Heart left ventricle (tissue), 16 donors: Measurements from ENCODE around the gene ERCC6L. TPM values are rescaled to one million over a fixed set of nuclear protein-coding genes. Genes with fewer than 3 reads are reported as not detected.

Source experiments
- ATAC-seq, 4 donors: fragments of 200-7000 bp; cut with Tn5 transposase; one replicate each; pipeline ENCODE4 v1.9.1; 2020 to 2022; ENCODE audit warnings: moderate library complexity in 4 of 4, mild to moderate bottlenecking in 3 of 4, moderate number of reproducible peaks in 1 of 4
- DNase-seq, 5 donors: peaks; one replicate each; pipeline ENCODE4 v3.0.0-alpha.2; 2020
- H3K27ac ChIP-seq, 12 donors: fragments of 200-600 bp; sonication (generic) in 4 of 12; one replicate each; pipeline versions ENCODE4 v1.5.0 to v1.8.0; 2016 to 2022; ENCODE audit warnings: mild to moderate bottlenecking in 2 of 12
- H3K27me3 ChIP-seq, 9 donors: fragments of 200-600 bp; sonication (generic) in 2 of 9; one replicate each; pipeline versions ENCODE4 v1.5.1 to v1.8.0; 2016 to 2022; ENCODE audit warnings: mild to moderate bottlenecking in 3 of 9
- H3K36me3 ChIP-seq, 9 donors: fragments of 200-600 bp; sonication (generic) in 2 of 9; one replicate each; pipeline versions ENCODE4 v1.5.0 to v1.8.0; 2018 to 2022; ENCODE audit warnings: mild to moderate bottlenecking in 2 of 9
- H3K4me1 ChIP-seq, 12 donors: fragments of 200-600 bp; sonication (generic) in 4 of 12; one replicate each; pipeline versions ENCODE4 v1.5.0 to v1.8.0; 2016 to 2022; ENCODE audit warnings: mild to moderate bottlenecking in 3 of 12
- H3K4me3 ChIP-seq, 12 donors: fragments of 200-600 bp; sonication (generic) in 4 of 12; one replicate each; pipeline versions ENCODE4 v1.5.0 to v1.8.0; 2017 to 2022; ENCODE audit warnings: mild to moderate bottlenecking in 9 of 12, moderate library complexity in 4 of 12
- H3K9me3 ChIP-seq, 12 donors: fragments of 200-600 bp; sonication (generic) in 4 of 12; one replicate each; pipeline versions ENCODE4 v1.5.0 to v1.8.0; 2016 to 2022; ENCODE audit warnings: mild to moderate bottlenecking in 1 of 12
- POLR2A ChIP-seq, 2 donors: fragments of 450-650 bp; IDR thresholded peaks; one replicate each; pipeline ENCODE4 v1.6.1; 2017; ENCODE audit warnings: antibody characterized with exemption in 2 of 2, mild to moderate bottlenecking in 2 of 2, moderate library complexity in 2 of 2
- WGBS, 4 donors: extraction: QIAGEN DNeasy Blood & Tissue Kit in 2 of 4; methylation state at CpG; one replicate each; pipeline versions ENCODE4 v1.1.5 to v1.1.7; 2013 to 2018; 5-methylcytosine and 5-hydroxymethylcytosine counted together
- intact Hi-C, 10 donors: fragments of 100-400 bp; cut with DNase I; formaldehyde crosslinking; loops; one replicate each; pipeline versions ENCODE4 v1.11.1 to v1.14.2; 2022
- polyA plus RNA-seq, 2 donors: library from polyadenylated mRNA; stranded (reverse); fragments of 200-250 nt; gene quantifications; one replicate each; pipeline ENCODE4 v1.2.3, GENCODE V29; 2013
- total RNA-seq, 9 donors: library from RNA; depleted of rRNA in 2 of 9; stranded (reverse); fragments of >200 nt in 2 of 9; fragmentation: NEBNext Ultra II Directional in 3 of 9; extraction: Animal tissue kit (Norgen Biotek cat#: 25700) in 3 of 9; gene quantifications; one replicate each; pipeline versions ENCODE4 v1.1.0 to v1.2.4, GENCODE V29; 2016 to 2023
- TF ChIP-seq, protein P1 (sequence below), 12 donors: fragments of 200-600 bp; sonication (generic) in 4 of 12; IDR thresholded peaks; one replicate each; pipeline versions ENCODE4 v1.5.0 to v1.8.0; 2018 to 2022; ENCODE audit warnings: antibody characterized with exemption in 12 of 12, mild to moderate bottlenecking in 5 of 12
- donor health status: ischemic (EF 13 %, LVEDD 7.1; RV severe dilation, severe dysfunction).
- donor health status: healthy with polysubstance abuse.
- donor health status: DM: no; HTN: yes; CAD: no.
- donor health status: DM: no; HTN: no; CAD: no.
- donor health status: ischemic (EF 25% LVEDD 6.9; RV normal size, moderate dysfunction).
- donor health status: ischemic (EF 25% LVEDD 5.7; RV mildly dilated, moderate dysfunction).
- donor health status: healthy.
- donor health status: DM: yes; HTN: yes; CAD: no.
- donor health status: ischemic (EF 35%, LVEDD 5.7; RV mildly dilated, moderate dysfunction).
- donor health status: nonischemic (EF 11% LVEDD 7.7; RV severe dilation, severe dysfunction).
- donor health status: DM: yes; HTN: yes; CAD: no.
- donor health status: PGD.
- donor health status: ischemic (EF 29% LVEDD 5.4; RV normal size, mild dysfunction).
- donor health status: nonischemic (EF 23%, LVEDD 6.1; RV moderate dilation, normal function).

ERCC6L gene
- total and polyA plus RNA-seq, 11 donors, result 0.01 to 0.45 (median 0.13) TPM; not detected in 7

DNA sequence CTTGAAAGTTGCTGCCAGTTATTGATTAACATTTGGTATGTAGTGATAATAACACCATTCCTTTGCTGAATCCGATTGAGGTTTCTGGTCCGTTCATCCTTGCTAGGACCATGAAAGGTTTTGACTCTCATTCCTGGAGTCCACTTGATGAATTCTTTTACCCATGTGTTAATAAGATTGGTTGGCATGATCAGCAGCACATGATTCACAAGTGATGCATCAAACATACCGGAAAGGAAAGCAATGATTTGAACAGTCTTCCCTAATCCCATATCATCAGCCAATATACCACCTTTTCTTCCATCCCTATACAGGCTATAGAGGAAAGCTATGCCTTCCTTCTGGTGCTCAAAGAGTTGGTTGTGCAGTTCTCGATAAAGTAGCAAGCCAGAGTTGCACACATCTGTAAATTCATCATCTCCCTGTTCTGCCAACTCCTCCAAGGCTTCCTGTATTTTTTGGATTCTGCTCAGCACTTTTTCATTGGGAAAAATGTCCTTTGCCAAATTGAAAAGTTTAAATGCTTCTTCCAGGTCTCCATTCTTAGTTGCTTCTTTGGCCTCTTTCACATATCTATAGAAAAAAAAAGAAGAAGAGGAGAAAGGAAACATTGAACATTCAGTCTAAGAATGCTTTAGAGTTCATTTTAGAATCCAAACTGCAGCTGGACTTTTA lies 30.6 kb downstream of the ERCC6L start:
- Histone ChIP-seq H3K9me3 (no peaks in the 10 kb centered on the region), H3K4me3 (no peak overlapping the region), H3K27ac (no peak overlapping the region), H3K4me1 (no peaks in the 10 kb centered on the region), H3K27me3 (peaks cover 0 to 4% (median 0%) of the 10 kb centered on the region in 9 donors), H3K36me3 (peaks cover 0 to 33% (median 4%) of the 10 kb centered on the region in 9 donors)
- WGBS, 4 donors, result 83 to 88% (median 84%) methylated on average over 4 of the region's 4 CpGs
- intact Hi-C loops, result no loop called here
- no peak for TF ChIP-seq POLR2A (IDR thresholded peaks at IDR 0.05)
- TF ChIP-seq, protein P1, sequence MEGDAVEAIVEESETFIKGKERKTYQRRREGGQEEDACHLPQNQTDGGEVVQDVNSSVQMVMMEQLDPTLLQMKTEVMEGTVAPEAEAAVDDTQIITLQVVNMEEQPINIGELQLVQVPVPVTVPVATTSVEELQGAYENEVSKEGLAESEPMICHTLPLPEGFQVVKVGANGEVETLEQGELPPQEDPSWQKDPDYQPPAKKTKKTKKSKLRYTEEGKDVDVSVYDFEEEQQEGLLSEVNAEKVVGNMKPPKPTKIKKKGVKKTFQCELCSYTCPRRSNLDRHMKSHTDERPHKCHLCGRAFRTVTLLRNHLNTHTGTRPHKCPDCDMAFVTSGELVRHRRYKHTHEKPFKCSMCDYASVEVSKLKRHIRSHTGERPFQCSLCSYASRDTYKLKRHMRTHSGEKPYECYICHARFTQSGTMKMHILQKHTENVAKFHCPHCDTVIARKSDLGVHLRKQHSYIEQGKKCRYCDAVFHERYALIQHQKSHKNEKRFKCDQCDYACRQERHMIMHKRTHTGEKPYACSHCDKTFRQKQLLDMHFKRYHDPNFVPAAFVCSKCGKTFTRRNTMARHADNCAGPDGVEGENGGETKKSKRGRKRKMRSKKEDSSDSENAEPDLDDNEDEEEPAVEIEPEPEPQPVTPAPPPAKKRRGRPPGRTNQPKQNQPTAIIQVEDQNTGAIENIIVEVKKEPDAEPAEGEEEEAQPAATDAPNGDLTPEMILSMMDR (IDR thresholded peaks at IDR 0.05), result no peak
- no peak for DNase-seq
- no peak for ATAC-seq

DNA sequence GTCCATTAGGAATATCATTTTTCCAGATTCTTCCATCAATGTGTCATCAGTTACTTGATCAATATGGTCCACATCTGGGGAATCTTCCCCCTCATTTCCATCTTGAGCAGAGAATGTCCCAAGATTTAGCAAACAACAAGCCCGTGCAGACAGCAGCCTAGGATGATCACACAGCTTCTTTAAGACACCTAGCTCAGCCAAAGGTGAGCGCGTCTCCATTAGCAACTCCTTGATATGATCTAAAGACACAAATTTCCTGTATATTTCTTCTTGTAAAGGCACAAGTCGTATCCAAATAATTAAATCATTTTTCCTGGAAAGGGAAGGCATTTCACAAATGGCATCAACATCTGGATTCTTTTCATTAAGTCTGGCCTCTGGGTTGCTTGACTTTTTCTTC lies 31.5 kb downstream of the ERCC6L start:
- TF ChIP-seq, protein P1 (IDR thresholded peaks at IDR 0.05), result no peak
- TF ChIP-seq POLR2A (IDR thresholded peaks at IDR 0.05), result no peak
- ATAC-seq (no peak), DNase-seq (no peak)
- Histone ChIP-seq H3K36me3 (peaks cover 0 to 39% (median 4%) of the 10 kb centered on the region in 9 donors), H3K4me3 (no peak overlapping the region), H3K27me3 (peaks cover 0 to 4% (median 0%) of the 10 kb centered on the region in 9 donors), H3K4me1 (no peaks in the 10 kb centered on the region), H3K9me3 (no peaks in the 10 kb centered on the region), H3K27ac (no peak overlapping the region)
- 78 to 90% (median 87%) methylated on average over 4 of the region's 4 CpGs for WGBS, 4 donors
- intact Hi-C loops, result no loop called here

DNA sequence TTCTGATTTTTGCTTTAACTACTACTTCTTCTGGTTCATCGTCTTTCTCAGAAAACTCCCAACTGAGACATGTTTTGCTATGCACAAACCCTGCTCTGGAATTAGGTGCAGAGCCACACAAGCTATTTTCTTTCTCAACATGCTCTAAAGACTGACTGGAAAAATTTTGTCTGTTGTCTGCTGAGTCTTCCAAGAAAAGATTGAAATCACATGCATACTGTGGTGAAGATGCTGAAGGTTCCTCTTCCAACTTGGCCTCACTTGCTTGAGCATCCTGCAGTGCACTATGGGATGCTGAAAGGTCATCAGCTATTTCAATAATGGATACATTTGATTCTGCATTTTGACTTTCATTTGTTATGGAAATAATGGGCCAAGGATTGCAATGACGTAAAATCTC lies 33.1 kb downstream of the ERCC6L start:
- no peak for TF ChIP-seq POLR2A (IDR thresholded peaks at IDR 0.05)
- TF ChIP-seq, protein P1 (IDR thresholded peaks at IDR 0.05), result no peak
- H3K4me3 ChIP-seq, result no peak overlapping the region
- H3K36me3 ChIP-seq, result peaks cover 0 to 39% (median 4%) of the 10 kb centered on the region in 9 donors
- no peak for ATAC-seq
- intact Hi-C loops, result no loop called here
- H3K27me3 ChIP-seq, result peaks cover 0 to 4% (median 0%) of the 10 kb centered on the region in 9 donors
- no peak for DNase-seq
- 75 to 98% (median 90%) methylated on average over 2 of the region's 2 CpGs for WGBS, 4 donors
- no peaks in the 10 kb centered on the region for H3K9me3 ChIP-seq
- H3K4me1 ChIP-seq, result no peaks in the 10 kb centered on the region
- H3K27ac ChIP-seq, result no peak overlapping the region

GRCh38 chrX:72203421-72203820 lies 35.4 kb downstream of the ERCC6L start:
- no peaks in the 10 kb centered on the region for H3K9me3 ChIP-seq
- DNase-seq (no peak), ATAC-seq (no peak)
- H3K36me3 ChIP-seq, result peaks cover 0 to 53% (median 12%) of the 10 kb centered on the region in 9 donors
- TF ChIP-seq, protein P1 (IDR thresholded peaks at IDR 0.05), result no peak
- TF ChIP-seq POLR2A (IDR thresholded peaks at IDR 0.05), result no peak
- no peaks in the 10 kb centered on the region for H3K4me1 ChIP-seq
- no peak overlapping the region for H3K27ac ChIP-seq
- WGBS, 4 donors, result 81 to 93% (median 89%) methylated on average over 6 of the region's 6 CpGs
- H3K27me3 ChIP-seq, result no peaks in the 10 kb centered on the region
- H3K4me3 ChIP-seq, result no peak overlapping the region
- intact Hi-C loops, result no loop called here
